HFF-Myc (cell line): ENCODE data around the gene UBE2O.

ENCODE experiments used
- DNase-seq: peaks from one replicate; pipeline ENCODE4 v3.0.0-alpha.2; 2011; ENCODE audit warnings: low read depth; ENCODE audit errors: extremely low read depth
- H3K4me3 ChIP-seq: replicated peaks from 2 replicates; pipeline ENCODE4 v1.5.1; 2011; ENCODE audit warnings: low read depth, mild to moderate bottlenecking, control low read depth, low read length
- TF ChIP-seq, protein P1 (sequence below): IDR thresholded peaks from 2 replicates; pipeline ENCODE4 v1.5.1; 2012; ENCODE audit warnings: mild to moderate bottlenecking, low read depth, low read length, control low read depth; ENCODE audit errors: missing control alignments

Gene UBE2O

GRCh38 chr17:76492989-76493501, 40.1 kb upstream of the UBE2O start:
- no peak for DNase-seq
- TF ChIP-seq, protein P1, sequence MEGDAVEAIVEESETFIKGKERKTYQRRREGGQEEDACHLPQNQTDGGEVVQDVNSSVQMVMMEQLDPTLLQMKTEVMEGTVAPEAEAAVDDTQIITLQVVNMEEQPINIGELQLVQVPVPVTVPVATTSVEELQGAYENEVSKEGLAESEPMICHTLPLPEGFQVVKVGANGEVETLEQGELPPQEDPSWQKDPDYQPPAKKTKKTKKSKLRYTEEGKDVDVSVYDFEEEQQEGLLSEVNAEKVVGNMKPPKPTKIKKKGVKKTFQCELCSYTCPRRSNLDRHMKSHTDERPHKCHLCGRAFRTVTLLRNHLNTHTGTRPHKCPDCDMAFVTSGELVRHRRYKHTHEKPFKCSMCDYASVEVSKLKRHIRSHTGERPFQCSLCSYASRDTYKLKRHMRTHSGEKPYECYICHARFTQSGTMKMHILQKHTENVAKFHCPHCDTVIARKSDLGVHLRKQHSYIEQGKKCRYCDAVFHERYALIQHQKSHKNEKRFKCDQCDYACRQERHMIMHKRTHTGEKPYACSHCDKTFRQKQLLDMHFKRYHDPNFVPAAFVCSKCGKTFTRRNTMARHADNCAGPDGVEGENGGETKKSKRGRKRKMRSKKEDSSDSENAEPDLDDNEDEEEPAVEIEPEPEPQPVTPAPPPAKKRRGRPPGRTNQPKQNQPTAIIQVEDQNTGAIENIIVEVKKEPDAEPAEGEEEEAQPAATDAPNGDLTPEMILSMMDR = no peak
- H3K4me3 ChIP-seq = no peak overlapping the region

DNA sequence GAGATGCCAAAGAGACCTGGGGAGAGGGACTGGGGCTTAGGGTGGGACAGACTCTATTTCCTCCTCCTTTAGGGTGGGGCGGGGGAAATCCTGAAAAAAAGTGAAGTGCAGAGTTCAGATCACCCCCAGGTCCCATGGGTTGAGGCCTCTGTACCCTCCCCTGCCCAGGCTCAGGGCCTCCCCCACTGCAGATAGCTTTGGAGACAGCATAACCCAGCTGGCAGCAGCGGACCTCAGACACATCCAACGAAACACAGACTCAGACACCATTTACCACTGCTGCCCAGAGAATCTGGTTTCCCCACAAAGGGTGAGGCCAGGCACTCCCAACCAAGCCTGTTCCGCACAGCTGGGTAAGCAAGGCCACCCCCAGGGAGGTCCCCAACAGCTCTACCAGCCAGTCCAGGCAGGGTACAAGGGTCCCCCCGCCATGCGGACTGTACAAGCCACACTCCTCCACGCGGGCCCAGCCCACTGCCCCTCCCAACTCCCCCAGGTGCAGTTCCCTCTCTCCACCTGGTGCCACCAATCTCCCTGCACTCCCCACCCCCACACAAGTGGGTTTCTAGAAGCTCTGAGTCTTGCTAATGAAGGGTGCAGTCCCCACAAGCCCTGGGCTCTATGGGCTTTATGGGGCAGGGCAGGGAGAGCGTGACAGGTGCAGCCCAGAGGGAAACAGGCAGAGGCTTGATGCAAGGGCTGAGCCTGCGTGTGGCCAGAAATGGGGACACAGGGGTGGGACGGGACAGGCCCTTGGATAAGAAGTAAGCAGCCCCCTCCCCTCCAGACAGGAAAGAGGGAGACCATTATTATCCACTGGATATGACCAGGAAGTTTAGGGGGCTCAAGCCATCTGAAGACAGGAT, 39.4 kb upstream of the UBE2O start:
- TF ChIP-seq, protein P1 = no peak
- H3K4me3 ChIP-seq = no peak overlapping the region
- no peak for DNase-seq

- H3K4me3 ChIP-seq = no peak overlapping the region
- no peak for DNase-seq
- TF ChIP-seq, protein P1 = no peak
These were observed 38.5 kb upstream of the UBE2O start for GRCh38 chr17:76491271-76492122.

DNA sequence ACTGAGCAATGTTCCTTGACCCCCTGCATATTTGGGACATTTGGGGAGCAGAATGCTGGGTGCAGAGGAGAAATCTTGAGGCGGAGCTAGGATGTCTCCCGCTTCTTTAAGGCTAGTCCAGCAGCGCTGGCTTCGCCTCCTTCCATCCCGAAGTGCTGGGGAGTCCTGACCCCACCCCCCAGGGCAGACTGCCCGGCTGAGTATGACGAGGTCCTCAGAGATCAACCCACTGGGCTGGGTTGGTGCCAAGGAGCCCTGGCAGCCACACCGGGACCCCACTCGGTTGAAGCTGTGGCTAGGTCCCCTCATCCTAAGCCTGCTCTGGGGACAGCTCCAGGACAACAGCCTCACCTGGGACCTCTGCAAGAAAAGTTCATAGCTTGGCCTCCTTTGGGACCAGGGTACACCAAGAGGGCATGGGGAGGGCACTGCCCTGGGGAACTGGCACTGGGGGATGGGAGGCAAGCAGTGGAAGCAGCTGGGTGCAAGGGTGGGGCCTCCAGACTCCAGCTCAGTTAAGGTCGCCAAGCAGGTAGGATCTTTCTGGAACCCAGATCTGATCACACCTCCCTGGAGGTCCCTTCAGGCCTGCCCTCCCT, 37.3 kb upstream of the UBE2O start:
- TF ChIP-seq, protein P1 = no peak
- DNase-seq = no peak
- H3K4me3 ChIP-seq = no peak overlapping the region

DNA sequence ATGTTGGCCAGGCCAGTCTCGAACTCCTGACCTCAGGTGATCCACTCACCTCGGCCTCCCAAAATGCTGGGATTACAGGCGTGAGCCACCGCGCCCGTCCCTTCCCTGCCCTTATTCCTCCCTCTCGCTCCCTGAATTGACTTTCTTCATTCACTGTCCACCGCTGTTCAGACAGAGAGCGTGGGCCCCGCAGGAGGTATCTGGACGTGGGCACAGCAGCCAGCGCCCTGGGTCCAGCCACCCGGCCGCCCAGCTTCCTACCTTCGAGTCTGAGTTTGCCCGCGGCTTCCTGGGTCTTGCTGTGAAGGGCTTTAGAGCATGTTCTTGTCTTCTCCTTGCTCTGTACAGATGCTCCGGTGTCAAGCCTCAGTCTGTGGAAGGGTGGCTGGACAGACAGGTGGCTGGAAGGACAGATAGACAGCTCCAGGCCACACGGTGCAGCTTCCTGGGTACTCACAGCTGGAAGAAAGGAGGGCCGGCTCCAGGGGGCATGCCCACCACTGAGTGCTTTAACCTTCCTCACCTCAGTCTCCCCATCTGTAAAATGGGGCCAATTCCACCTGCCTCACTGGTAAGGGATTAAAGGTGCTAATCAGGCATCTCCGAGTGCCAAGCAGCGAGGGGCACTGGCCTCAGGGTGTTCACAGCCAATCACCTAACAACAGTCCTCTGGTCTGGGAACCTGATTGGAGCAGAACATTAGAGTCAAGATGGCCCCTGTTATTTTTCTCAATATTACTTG, 34.7 kb upstream of the UBE2O start:
- no peak for DNase-seq
- TF ChIP-seq, protein P1 = no peak
- H3K4me3 ChIP-seq = no peak overlapping the region

DNA sequence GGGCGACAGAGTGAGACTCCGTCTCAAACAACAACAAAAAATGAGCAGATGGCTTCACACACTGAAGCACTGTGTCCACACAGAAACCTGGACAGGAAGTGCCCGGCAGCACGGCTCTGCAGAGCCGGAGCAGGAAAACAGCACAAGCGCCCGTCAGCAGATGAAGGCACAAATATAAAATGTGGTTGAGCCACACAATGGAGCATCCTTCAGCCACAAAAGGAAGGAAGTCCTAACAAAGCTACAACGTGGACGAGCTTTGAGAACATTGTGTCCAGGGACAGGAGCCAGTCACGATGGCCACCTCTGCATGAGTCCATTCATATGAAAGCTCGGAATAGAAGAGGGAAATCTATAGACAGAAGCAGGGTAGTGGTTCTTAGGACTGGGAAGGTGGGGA, 32.6 kb upstream of the UBE2O start:
- no peak for DNase-seq
- H3K4me3 ChIP-seq = no peak overlapping the region
- TF ChIP-seq, protein P1 = no peak
